Ovary (tissue), 9 donors: ENCODE data around the gene GPR32. TPM values are rescaled to one million over a fixed set of nuclear protein-coding genes. Genes with fewer than 3 reads are reported as not detected.

Experiments used
- DNase-seq, 5 donors: peaks; one replicate each; pipeline ENCODE4 v3.0.0-alpha.2; 2019 to 2020
- H3K27ac ChIP-seq, 2 donors: fragments of 200-600 bp; one replicate each; pipeline versions ENCODE4 v1.5.1 to v1.8.0; 2019 to 2022
- H3K27me3 ChIP-seq: fragments of 200-600 bp; one replicate; pipeline ENCODE4 v1.8.0; 2022
- H3K36me3 ChIP-seq: fragments of 200-600 bp; sonication (generic); one replicate; pipeline ENCODE4 v1.5.1; 2019
- H3K4me1 ChIP-seq: one replicate; pipeline ENCODE4 v1.8.1; 2013; ENCODE audit warnings: mild to moderate bottlenecking, moderate library complexity; ENCODE audit not compliant: insufficient read depth
- H3K4me3 ChIP-seq: fragments of 200-600 bp; sonication (generic); one replicate; pipeline ENCODE4 v1.5.1; 2017
- H3K9me3 ChIP-seq, 2 donors: fragments of 200-600 bp in 1 of 2; sonication (generic) in 1 of 2; one replicate each; pipeline versions ENCODE4 v1.5.1 to v1.8.1; 2013 to 2019; ENCODE audit warnings: mild to moderate bottlenecking in 1 of 2, moderate library complexity in 1 of 2
- EP300 ChIP-seq: sonication (generic); formaldehyde crosslinking; IDR thresholded peaks from one replicate; pipeline ENCODE4 v1.6.1; 2017; ENCODE audit warnings: antibody characterized with exemption
- POLR2A ChIP-seq: fragments of 450-650 bp; IDR thresholded peaks from one replicate; pipeline ENCODE4 v1.6.1; 2017; ENCODE audit warnings: antibody characterized with exemption, mild to moderate bottlenecking, moderate library complexity
- WGBS, 3 donors: extraction: QIAGEN DNeasy Blood & Tissue Kit in 1 of 3; methylation state at CpG; one replicate each; pipeline versions ENCODE4 v1.1.5 to v1.1.7; 2013 to 2017; 5-methylcytosine and 5-hydroxymethylcytosine counted together
- intact Hi-C, 4 donors: fragments of 100-400 bp; cut with DNase I; formaldehyde crosslinking; loops; one replicate each; pipeline versions ENCODE4 v1.11.0 to v1.15.1; 2022 to 2023
- polyA plus RNA-seq, 2 donors: library from polyadenylated mRNA; stranded (reverse); fragments of 200-250 nt in 1 of 2; fragments of 350-450 nt in 1 of 2; fragmentation: Illumina TruSeq in 1 of 2; extraction: RNeasy Lipid Tissue Mini Kit (QIAGEN cat#74804) in 1 of 2; gene quantifications; one replicate each; pipeline ENCODE4 v1.2.3, GENCODE V29; 2013 to 2014
- small RNA-seq: library from RNA; depleted of rRNA; stranded (forward); fragments of <200 nt; gene quantifications from one replicate; pipeline ENCODE3, GENCODE V24; 2016
- total RNA-seq, 7 donors: library from RNA; depleted of rRNA in 2 of 7; stranded (reverse); fragments of >200 nt in 2 of 7; fragmentation: NEBNext Ultra II Directional in 3 of 7; extraction: Animal tissue kit (Norgen Biotek cat#: 25700) in 3 of 7; gene quantifications; one replicate each; pipeline versions ENCODE4 v1.1.0 to v1.2.4, GENCODE V29; 2016 to 2023
- TF ChIP-seq, protein P1 (sequence below), 3 donors: fragments of 450-650 bp in 2 of 3; fragments of 200-600 bp in 1 of 3; IDR thresholded peaks; one replicate each; pipeline versions ENCODE4 v1.5.1 to v1.8.0; 2016 to 2022; ENCODE audit warnings: antibody characterized with exemption in 3 of 3, mild to moderate bottlenecking in 1 of 3
- donor health status: DM: no; HTN: no; CAD: no; lungs with moderate emphysema.
- donor health status: DM: no; HTN: no; CAD: no.
- donor health status: Bipolar disorder and iron deficiency.
- donor health status: DM: yes; HTN: yes; CAD: no.
- donor health status: DM: no; HTN: no; CAD: no.
- donor health status: DM: yes; HTN: yes; CAD: no.

The GPR32 gene
- total and polyA plus RNA-seq, 9 donors: not detected

DNA sequence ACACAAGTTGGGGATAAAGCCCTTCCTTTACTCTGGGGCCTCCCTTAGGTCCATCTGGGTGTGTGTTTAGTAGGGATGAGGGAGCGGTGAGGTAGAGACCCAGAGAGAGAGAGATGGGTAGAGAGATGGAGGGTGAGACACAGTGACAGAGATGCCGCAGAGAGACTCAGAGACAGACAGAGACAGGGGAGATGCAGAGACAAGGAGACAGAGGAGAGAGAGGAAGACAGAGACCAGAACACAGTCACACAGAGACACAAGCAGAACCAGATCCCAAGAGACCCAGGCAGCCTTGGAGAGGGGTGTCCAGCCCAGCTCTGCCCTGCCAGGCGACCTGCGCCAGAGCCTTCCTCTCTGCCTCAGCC lies 51.0 kb downstream of the GPR32 start:
- Histone ChIP-seq H3K9me3 (no peaks in the 10 kb centered on the region), H3K36me3 (no peaks in the 10 kb centered on the region), H3K4me1 (no peaks in the 10 kb centered on the region), H3K27ac (no peak overlapping the region), H3K4me3 (no peak overlapping the region), H3K27me3 (no peaks in the 10 kb centered on the region)
- intact Hi-C loops: no loop called here
- DNase-seq: no peak
- 46 to 65% (median 58%) methylated on average over 4 of the region's 4 CpGs for WGBS, 3 donors
- TF ChIP-seq EP300 (no peak), POLR2A (no peak)
- TF ChIP-seq, protein P1, sequence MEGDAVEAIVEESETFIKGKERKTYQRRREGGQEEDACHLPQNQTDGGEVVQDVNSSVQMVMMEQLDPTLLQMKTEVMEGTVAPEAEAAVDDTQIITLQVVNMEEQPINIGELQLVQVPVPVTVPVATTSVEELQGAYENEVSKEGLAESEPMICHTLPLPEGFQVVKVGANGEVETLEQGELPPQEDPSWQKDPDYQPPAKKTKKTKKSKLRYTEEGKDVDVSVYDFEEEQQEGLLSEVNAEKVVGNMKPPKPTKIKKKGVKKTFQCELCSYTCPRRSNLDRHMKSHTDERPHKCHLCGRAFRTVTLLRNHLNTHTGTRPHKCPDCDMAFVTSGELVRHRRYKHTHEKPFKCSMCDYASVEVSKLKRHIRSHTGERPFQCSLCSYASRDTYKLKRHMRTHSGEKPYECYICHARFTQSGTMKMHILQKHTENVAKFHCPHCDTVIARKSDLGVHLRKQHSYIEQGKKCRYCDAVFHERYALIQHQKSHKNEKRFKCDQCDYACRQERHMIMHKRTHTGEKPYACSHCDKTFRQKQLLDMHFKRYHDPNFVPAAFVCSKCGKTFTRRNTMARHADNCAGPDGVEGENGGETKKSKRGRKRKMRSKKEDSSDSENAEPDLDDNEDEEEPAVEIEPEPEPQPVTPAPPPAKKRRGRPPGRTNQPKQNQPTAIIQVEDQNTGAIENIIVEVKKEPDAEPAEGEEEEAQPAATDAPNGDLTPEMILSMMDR (IDR thresholded peaks at IDR 0.05): no peak

Small RNAs within 50 kb of the gene (small RNA-seq; reads per million reads assigned to genes)
- gene SNORD88A (44.5 reads per million, percentile 89 among the genes with 10 or more reads in this experiment), gene SNORD88B (not detected), gene SNORD88C (not detected)

Other genes with a start within 250 kb of the GPR32 start
- gene LRRC4B, start 202.0 kb upstream of the GPR32 start, total RNA-seq: 1 to 10 TPM; 1.2 to 7.9 (median 2.5) TPM
- 1 to 10 TPM in 1 of 2 donors, under 1 TPM in 1; 0.12 to 5.6 TPM for gene LRRC4B, start 202.0 kb upstream of the GPR32 start, polyA plus RNA-seq
- under 1 TPM in 1 of 7 donors, not detected in 6; 0.08 TPM for gene SYT3, start 130.6 kb upstream of the GPR32 start, total RNA-seq
- under 1 TPM; 0.10 to 0.32 TPM for gene SYT3, start 130.6 kb upstream of the GPR32 start, polyA plus RNA-seq
- gene C19orf81, start 121.0 kb upstream of the GPR32 start, total RNA-seq: 10 to 100 TPM in 1 of 7 donors, 1 to 10 TPM in 3, not detected in 3; 1.1 to 12.6 (median 2.1) TPM
- gene C19orf81, start 121.0 kb upstream of the GPR32 start, polyA plus RNA-seq: not detected
- gene SHANK1, start 50.7 kb upstream of the GPR32 start, total RNA-seq: 10 to 100 TPM in 1 of 7 donors, 1 to 10 TPM in 5, under 1 TPM in 1; 0.72 to 11.1 (median 4.0) TPM
- gene SHANK1, start 50.7 kb upstream of the GPR32 start, polyA plus RNA-seq: 1 to 10 TPM in 1 of 2 donors, under 1 TPM in 1; 0.20 to 1.1 TPM
- gene CLEC11A, start 47.1 kb upstream of the GPR32 start, total RNA-seq: 100 to 1,000 TPM in 1 of 7 donors, 10 to 100 TPM in 6; 17.3 to 120 (median 33.8) TPM
- 10 to 100 TPM in 1 of 2 donors, 1 to 10 TPM in 1; 3.8 to 27.9 TPM for gene CLEC11A, start 47.1 kb upstream of the GPR32 start, polyA plus RNA-seq
- gene ACP4, start 20.0 kb downstream of the GPR32 start, total RNA-seq: not detected
- gene ACP4, start 20.0 kb downstream of the GPR32 start, polyA plus RNA-seq: not detected
- under 1 TPM in 6 of 7 donors, not detected in 1; 0.40 to 0.95 (median 0.57) TPM for gene KLK1, start 53.3 kb downstream of the GPR32 start, total RNA-seq
- gene KLK1, start 53.3 kb downstream of the GPR32 start, polyA plus RNA-seq: 1 to 10 TPM in 1 of 2 donors, under 1 TPM in 1; 0.23 to 1.2 TPM
- not detected for gene KLK15, start 63.1 kb downstream of the GPR32 start, total RNA-seq
- not detected for gene KLK15, start 63.1 kb downstream of the GPR32 start, polyA plus RNA-seq
- gene KLK3, start 84.5 kb downstream of the GPR32 start, total RNA-seq: under 1 TPM in 1 of 7 donors, not detected in 6; 0.20 TPM
- under 1 TPM; 0.13 to 0.24 TPM for gene KLK3, start 84.5 kb downstream of the GPR32 start, polyA plus RNA-seq
- not detected for gene KLK2, start 103.0 kb downstream of the GPR32 start, total RNA-seq
- not detected for gene KLK2, start 103.0 kb downstream of the GPR32 start, polyA plus RNA-seq
- under 1 TPM in 1 of 7 donors, not detected in 6; 0.58 TPM for gene KLK4, start 140.9 kb downstream of the GPR32 start, total RNA-seq
- gene KLK4, start 140.9 kb downstream of the GPR32 start, polyA plus RNA-seq: not detected
- 1 to 10 TPM in 1 of 7 donors, under 1 TPM in 2, not detected in 4; 0.17 to 2.3 (median 0.41) TPM for gene KLK5, start 182.6 kb downstream of the GPR32 start, total RNA-seq
- not detected for gene KLK5, start 182.6 kb downstream of the GPR32 start, polyA plus RNA-seq
- 10 to 100 TPM in 1 of 7 donors, 1 to 10 TPM in 2, under 1 TPM in 2, not detected in 2; 0.24 to 21.7 (median 3.3) TPM for gene KLK6, start 199.1 kb downstream of the GPR32 start, total RNA-seq
- gene KLK6, start 199.1 kb downstream of the GPR32 start, polyA plus RNA-seq: under 1 TPM in 1 of 2 donors, not detected in 1; 0.07 TPM
- gene KLK7, start 213.5 kb downstream of the GPR32 start, total RNA-seq: 10 to 100 TPM in 1 of 7 donors, 1 to 10 TPM in 1, under 1 TPM in 2, not detected in 3; 0.85 to 59.6 (median 5.1) TPM
- under 1 TPM in 1 of 2 donors, not detected in 1; 0.05 TPM for gene KLK7, start 213.5 kb downstream of the GPR32 start, polyA plus RNA-seq
- gene KLK8, start 231.1 kb downstream of the GPR32 start, total RNA-seq: 10 to 100 TPM in 1 of 7 donors, 1 to 10 TPM in 2, under 1 TPM in 2, not detected in 2; 0.60 to 19.0 (median 1.6) TPM
- under 1 TPM in 1 of 2 donors, not detected in 1; 0.24 TPM for gene KLK8, start 231.1 kb downstream of the GPR32 start, polyA plus RNA-seq
- gene KLK10, start 249.2 kb downstream of the GPR32 start, total RNA-seq: 10 to 100 TPM; 14.7 to 59.1 (median 19.5) TPM
- gene KLK10, start 249.2 kb downstream of the GPR32 start, polyA plus RNA-seq: 10 to 100 TPM in 1 of 2 donors, 1 to 10 TPM in 1; 6.9 to 15.7 TPM